Progenitor cell of endocrine pancreas (in vitro differentiated cells): ENCODE results near the gene OR52E8. TPM values are rescaled to one million over a fixed set of nuclear protein-coding genes. Genes with fewer than 3 reads are reported as not detected.

Experiments used
- DNase-seq: peaks from one replicate; pipeline ENCODE4 v3.0.0; 2021; ENCODE audit warnings: low spot score; ENCODE audit not compliant: unreplicated experiment
- H3K27ac Mint-ChIP-seq: 2 replicates; pipeline ENCODE4 v1.8.0; 2021; ENCODE audit warnings: mild to moderate bottlenecking, moderate library complexity, mixed read lengths
- H3K27me3 Mint-ChIP-seq: 2 replicates; pipeline ENCODE4 v1.8.0; 2021; ENCODE audit warnings: mixed read lengths
- H3K36me3 Mint-ChIP-seq: 2 replicates; pipeline ENCODE4 v1.8.0; 2022; ENCODE audit warnings: mixed read lengths; ENCODE audit not compliant: insufficient read depth
- H3K4me1 Mint-ChIP-seq: 2 replicates; pipeline ENCODE4 v1.8.0; 2021; ENCODE audit warnings: low read depth, mixed read lengths
- H3K4me3 Mint-ChIP-seq: 2 replicates; pipeline ENCODE4 v1.8.0; 2021; ENCODE audit warnings: low read depth, mild to moderate bottlenecking, moderate library complexity, mixed read lengths
- H3K9me3 Mint-ChIP-seq: 2 replicates; pipeline ENCODE4 v1.8.0; 2021; ENCODE audit warnings: low read depth, mixed read lengths
- total RNA-seq: library from RNA; stranded (reverse); gene quantifications from 2 replicates; pipeline ENCODE4 v1.2.1, GENCODE V29; 2021
- TF ChIP-seq, protein P1 (sequence below): fragments of 200-600 bp; sonication (generic); IDR thresholded peaks from one replicate; pipeline ENCODE4 v1.5.0; 2021; ENCODE audit warnings: antibody characterized with exemption, mild to moderate bottlenecking; ENCODE audit not compliant: unreplicated experiment

OR52E8 gene
- total RNA-seq, 1 donor from 2014 or later: not detected

GRCh38 chr11:5809122-5809519 lies 48.4 kb downstream of the OR52E8 start:
- TF ChIP-seq, protein P1, sequence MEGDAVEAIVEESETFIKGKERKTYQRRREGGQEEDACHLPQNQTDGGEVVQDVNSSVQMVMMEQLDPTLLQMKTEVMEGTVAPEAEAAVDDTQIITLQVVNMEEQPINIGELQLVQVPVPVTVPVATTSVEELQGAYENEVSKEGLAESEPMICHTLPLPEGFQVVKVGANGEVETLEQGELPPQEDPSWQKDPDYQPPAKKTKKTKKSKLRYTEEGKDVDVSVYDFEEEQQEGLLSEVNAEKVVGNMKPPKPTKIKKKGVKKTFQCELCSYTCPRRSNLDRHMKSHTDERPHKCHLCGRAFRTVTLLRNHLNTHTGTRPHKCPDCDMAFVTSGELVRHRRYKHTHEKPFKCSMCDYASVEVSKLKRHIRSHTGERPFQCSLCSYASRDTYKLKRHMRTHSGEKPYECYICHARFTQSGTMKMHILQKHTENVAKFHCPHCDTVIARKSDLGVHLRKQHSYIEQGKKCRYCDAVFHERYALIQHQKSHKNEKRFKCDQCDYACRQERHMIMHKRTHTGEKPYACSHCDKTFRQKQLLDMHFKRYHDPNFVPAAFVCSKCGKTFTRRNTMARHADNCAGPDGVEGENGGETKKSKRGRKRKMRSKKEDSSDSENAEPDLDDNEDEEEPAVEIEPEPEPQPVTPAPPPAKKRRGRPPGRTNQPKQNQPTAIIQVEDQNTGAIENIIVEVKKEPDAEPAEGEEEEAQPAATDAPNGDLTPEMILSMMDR: no peak
- peaks cover 2% of the 10 kb centered on the region for H3K36me3 Mint-ChIP-seq
- H3K9me3 Mint-ChIP-seq: peaks cover 5% of the 10 kb centered on the region
- H3K27ac Mint-ChIP-seq: peak overlapping the region; percentile 89
- DNase-seq: no peak
- H3K4me3 Mint-ChIP-seq: peak overlapping the region; percentile 84
- H3K27me3 Mint-ChIP-seq: peaks cover 8% of the 10 kb centered on the region
- H3K4me1 Mint-ChIP-seq: peaks cover 6% of the 10 kb centered on the region

DNA sequence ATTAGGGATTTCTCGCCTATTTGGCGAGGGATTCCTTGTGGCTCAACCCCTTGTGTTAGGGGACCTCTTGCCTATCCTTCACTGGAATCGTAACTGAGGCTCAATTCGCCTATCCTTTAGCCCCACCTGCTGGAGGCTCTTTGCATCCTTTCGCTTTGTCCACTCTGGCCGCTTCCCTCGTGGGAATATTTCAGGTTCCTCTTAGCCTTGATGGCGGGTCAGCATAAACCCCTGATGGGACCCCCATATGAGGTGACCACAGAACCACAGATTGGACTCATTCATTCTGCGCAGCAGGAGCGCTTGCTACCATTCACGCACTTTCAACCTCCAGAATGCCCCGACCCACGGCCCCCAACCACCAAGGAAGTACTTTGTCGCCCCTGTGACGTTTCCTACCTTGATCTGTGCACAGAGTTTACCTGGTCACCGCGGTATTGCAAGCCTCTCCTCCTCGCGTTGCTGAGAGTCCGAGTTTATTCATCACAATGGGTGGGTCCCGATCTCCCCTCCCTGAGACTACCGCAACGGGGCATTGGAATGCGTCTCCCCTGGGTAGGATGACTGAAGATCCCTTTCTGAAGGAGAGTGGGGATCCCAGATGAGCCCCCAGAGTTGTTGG lies 48.9 kb downstream of the OR52E8 start, which contains the start of gene OR52N2:
Gene OR52N2, plus strand, starts transcription at position 425 of the 622 bp plus-strand sequence. CDS start 11,412 bp downstream, outside the sequence.
- Mint-ChIP-seq H3K4me1 (peaks cover 6% of the 10 kb centered on the region), H3K4me3 (peak within 1 kb of the TSS; percentile 84), H3K27me3 (peaks cover 8% of the 10 kb centered on the region), H3K36me3 (peaks cover 2% of the 10 kb centered on the region), H3K9me3 (peaks cover 8% of the 10 kb centered on the region), H3K27ac (peak within 1 kb of the TSS; percentile 89)
- TF ChIP-seq, protein P1: peak; percentile 88
- DNase-seq: peak; percentile 66

DNA sequence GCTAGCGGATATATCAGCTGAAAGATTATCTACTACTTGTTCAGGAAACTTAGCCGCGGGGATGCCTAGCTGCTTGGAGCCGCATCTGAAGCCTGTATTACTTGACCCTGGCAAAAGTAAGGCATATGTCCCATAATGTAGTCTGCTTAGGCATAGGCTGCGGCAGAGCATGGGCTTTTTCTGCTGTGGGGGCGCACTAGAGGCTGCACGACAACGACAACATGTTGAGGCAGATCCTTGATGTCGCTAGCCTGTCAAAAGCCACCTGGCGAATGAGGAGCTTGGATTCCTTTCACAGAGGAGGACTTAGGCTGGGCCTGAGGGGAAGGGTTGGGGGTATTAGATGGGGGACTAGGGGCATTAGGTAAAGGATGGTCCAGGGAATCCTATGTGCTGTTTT lies 49.9 kb downstream of the OR52E8 start:
- Mint-ChIP-seq H3K27me3 (peaks cover 8% of the 10 kb centered on the region), H3K4me3 (no peak overlapping the region), H3K36me3 (peaks cover 2% of the 10 kb centered on the region), H3K27ac (no peak overlapping the region), H3K4me1 (peaks cover 6% of the 10 kb centered on the region), H3K9me3 (peaks cover 14% of the 10 kb centered on the region)
- no peak for DNase-seq
- TF ChIP-seq, protein P1: no peak

Other genes with a start within 250 kb of the OR52E8 start
- 2.0 TPM in 2 replicates for gene TRIM34, start 232.7 kb downstream of the OR52E8 start, total RNA-seq
- gene TRIM5, start 172.6 kb downstream of the OR52E8 start, total RNA-seq: 38.9 and 40.8 TPM in 2 replicates
- gene TRIM22, start 167.9 kb downstream of the OR52E8 start, total RNA-seq: 0.89 and 1.7 TPM in 2 replicates
- not detected in 2 replicates for gene OR56B1, start 121.2 kb downstream of the OR52E8 start, total RNA-seq
- gene OR52N4, start 103.4 kb downstream of the OR52E8 start, total RNA-seq: not detected in 2 replicates
- not detected in 2 replicates for gene OR52N5, start 74.3 kb downstream of the OR52E8 start, total RNA-seq
- gene OR52N1, start 66.4 kb downstream of the OR52E8 start, total RNA-seq: not detected in 2 replicates
- not detected in 2 replicates for gene OR52N2, start 48.8 kb downstream of the OR52E8 start, total RNA-seq
- gene OR52E6, start 15.8 kb downstream of the OR52E8 start, total RNA-seq: not detected in 2 replicates
- not detected in 2 replicates for gene OR52E4, start 22.9 kb upstream of the OR52E8 start, total RNA-seq
- gene OR52E5, start 35.5 kb upstream of the OR52E8 start, total RNA-seq: not detected in 2 replicates
- not detected in 2 replicates for gene OR56A3, start 84.6 kb upstream of the OR52E8 start, total RNA-seq
- gene OR56A5, start 110.8 kb upstream of the OR52E8 start, total RNA-seq: not detected in 2 replicates
- not detected in 2 replicates for gene OR52L1, start 129.3 kb upstream of the OR52E8 start, total RNA-seq
- gene OR56A4, start 149.3 kb upstream of the OR52E8 start, total RNA-seq: 0.07 and 0.13 TPM in 2 replicates
- gene OR56A1, start 173.1 kb upstream of the OR52E8 start, total RNA-seq: 0.09 TPM in 1 of 2 replicates, not detected in the other
- not detected in 2 replicates for gene OR56B4, start 250.0 kb upstream of the OR52E8 start, total RNA-seq